Right lobe of liver (tissue), 4 donors: ENCODE data around the gene ZYG11B.
"Not testable (repeated sequence)": the region's sequence is repeated elsewhere in the genome, so short reads cannot be mapped to it uniquely, and the experiment has no call there.

Experiments used
- CTCF ChIP-seq, 4 donors: fragments of 200-600 bp in 3 of 4; fragments of 450-650 bp in 1 of 4; IDR thresholded peaks; one replicate each; pipeline versions ENCODE4 v1.5.1 to v1.8.0; 2016 to 2022; ENCODE audit warnings: antibody characterized with exemption in 4 of 4, mild to moderate bottlenecking in 2 of 4
- POLR2A ChIP-seq: fragments of 450-650 bp; IDR thresholded peaks from one replicate; pipeline ENCODE4 v1.6.1; 2017; ENCODE audit warnings: antibody characterized with exemption, mild to moderate bottlenecking
- donor health status: DM: no; HTN: no; CAD: no.
- donor health status: DM: no; HTN: no; CAD: no.
- donor health status: DM: no; HTN: yes; CAD: no.

GRCh38 chr1:52845119-52845518, 118.9 kb downstream of the ZYG11B start:
- TF ChIP-seq CTCF (IDR thresholded peaks at IDR 0.05); POLR2A: not testable (repeated sequence)
